Renal pelvis (tissue), 4 donors: Measurements from ENCODE around the gene FUT9. TPM values are rescaled to one million over a fixed set of nuclear protein-coding genes. Genes with fewer than 3 reads are reported as not detected.
"Not testable (repeated sequence)": the region's sequence is repeated elsewhere in the genome, so short reads cannot be mapped to it uniquely, and the experiment has no call there.

Experiments used
- DNase-seq: peaks from one replicate; pipeline ENCODE4 v3.0.0-alpha.2; 2013
- polyA plus RNA-seq, 3 donors: library from polyadenylated mRNA; unstranded; fragments of 120-200 nt; gene quantifications; one replicate each; pipeline ENCODE4 v1.2.1, GENCODE V29; 2013; ENCODE audit not compliant: insufficient read length in 3 of 3

Gene FUT9
- polyA plus RNA-seq, 3 donors, result 4.1 to 6.4 (median 5.7) TPM

DNA sequence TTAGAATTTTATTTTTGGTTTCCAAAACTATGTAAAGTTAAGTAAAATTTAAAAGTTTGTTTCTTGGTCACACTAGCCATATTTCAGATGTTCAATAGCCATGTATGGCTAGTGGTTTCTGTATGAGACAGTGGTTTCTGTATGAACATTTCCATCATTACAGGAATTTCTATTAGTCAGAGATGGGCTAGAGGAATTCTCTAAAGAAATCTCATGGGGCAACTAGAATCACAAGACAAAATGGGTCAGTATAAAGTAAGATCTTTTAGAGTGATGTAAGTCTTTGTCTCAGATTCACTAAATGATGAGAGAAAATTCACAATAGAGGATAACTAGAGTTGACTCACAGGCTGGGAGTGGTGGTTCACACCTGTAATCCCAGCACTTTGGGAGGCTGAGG is 149.0 kb downstream of the FUT9 start:
- DNase-seq, result no peak

- DNase-seq, result no peak
Measured at GRCh38 chr6:96171112-96171511, 155.3 kb downstream of the FUT9 start.

DNA sequence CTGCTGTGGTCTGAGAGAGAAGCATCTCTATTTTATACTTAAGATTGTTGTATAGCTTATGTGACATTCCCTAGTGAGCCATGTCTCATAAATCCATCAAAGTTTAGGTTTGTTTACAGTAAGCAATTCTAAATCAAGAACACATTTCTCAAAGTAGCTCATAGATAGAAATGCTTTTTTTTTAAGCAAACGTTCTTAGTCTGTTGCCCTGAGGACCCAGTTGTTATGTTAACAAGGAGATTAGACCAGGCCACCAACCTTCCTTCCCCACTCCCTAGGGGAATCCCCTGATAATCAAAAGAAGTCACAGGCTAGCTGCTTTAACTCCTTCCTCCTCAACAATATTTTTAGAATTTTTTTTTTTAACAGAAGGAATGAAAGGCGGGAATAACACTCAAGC is 169.0 kb downstream of the FUT9 start:
- no peak for DNase-seq

DNA sequence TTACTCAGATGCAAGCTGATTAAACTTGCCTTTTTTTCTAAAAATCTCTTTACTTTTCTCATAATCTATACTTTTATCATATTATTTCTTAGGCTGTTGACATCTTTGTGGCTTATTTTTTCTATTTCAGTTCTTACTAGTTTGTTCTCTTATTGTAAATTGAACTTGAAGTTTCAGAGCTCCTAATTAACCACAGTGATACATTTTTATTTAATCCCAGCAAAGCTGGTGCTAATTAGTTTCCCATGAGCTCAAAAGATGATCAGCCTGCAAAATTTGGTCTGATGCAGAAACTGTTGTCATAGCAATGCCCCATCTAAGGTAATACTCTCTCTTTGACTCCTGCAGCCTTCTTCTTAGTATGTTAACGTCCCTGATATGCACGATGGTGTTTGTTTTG is 170.3 kb downstream of the FUT9 start:
- DNase-seq, result no peak

DNA sequence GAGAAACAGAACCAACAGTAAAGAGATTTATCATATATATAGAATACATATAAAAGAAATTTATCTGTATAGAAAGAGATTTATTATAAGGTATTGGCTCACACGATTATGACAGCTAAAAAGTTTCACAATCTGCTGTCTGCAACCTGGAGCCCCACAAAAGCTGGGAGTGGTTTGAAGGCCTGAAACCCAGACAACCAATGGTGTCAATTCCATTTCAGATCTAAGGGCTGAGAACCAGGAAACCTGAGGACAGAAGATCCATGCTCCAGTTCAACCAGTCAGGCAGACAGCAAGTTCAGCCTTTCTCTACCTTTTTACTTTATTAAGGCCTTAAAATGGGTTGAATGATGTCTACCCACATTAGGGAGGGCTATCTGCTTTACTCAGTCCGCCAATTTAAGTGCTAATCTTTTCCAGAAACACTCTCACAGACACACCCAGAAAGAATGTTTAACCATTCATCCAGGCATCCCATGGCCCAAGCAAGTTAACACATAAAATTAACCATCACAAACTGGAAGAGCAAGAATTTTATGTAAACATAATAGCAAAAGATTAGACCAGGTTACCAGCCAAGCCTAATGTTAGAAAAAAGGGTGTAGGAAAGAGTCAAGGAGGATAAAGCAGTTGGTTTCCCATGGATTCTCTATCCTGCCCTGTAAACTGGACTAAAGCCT is 170.9 kb downstream of the FUT9 start:
- DNase-seq, result no peak

DNA sequence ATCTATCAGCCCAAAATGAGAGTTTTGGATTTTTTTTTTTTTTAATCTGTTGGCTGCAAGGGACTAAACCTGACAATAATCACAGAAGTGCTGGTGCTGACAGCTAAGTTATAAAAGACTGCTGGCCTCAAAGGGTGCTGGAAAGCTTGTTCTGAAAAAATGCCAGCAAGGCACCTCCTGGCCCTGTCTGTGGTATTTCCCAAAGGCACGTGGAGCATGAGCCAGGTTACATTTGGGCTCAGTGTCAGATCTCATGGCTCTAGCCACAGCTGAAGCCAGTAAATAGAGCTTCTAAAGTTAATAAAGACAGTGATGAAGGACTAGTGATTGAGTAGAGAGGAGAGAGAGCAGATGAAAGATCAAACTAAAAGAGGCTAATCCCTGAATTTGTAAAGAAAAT is 178.9 kb downstream of the FUT9 start:
- no peak for DNase-seq

- DNase-seq, result no peak
Measured at GRCh38 chr6:96195272-96195671, 179.5 kb downstream of the FUT9 start.

DNA sequence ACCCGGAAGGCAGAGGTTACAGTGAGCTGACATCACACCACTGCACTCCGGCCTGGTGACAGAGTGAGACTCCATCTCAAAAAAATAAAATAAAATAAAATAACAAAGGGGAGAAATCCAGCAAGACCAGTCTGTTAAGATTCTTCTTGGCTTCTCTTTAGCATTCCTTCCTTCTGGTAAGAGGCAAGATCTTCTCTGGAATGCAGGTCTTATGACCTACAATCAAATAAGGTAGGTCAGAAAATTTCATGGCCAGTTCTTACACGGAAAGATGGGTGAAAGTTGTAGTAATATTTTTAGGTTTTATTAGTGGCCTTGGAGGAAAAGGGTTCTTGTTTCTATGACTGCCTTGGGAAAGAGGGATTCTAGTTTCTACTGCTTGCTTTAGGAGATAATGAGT is 180.9 kb downstream of the FUT9 start:
- DNase-seq, result no peak

DNA sequence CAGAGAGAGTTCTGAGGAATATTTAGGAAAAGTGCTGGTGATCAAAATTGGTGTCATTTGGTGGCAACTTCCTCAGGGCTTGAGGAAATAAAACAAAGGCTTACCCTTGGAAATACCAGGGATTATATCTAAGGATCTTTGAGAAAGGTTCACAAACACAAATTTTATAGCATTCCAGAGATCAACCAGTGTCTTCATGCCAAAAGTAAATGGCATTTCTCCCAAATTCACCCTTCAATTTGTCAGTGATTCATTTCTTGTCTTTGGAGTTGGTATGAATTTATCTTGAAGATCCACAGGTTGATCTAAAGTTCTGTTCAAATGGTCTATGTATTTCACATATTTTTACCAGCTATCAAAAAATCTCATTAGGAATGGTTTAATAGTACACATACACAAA is 181.5 kb downstream of the FUT9 start:
- no peak for DNase-seq

DNA sequence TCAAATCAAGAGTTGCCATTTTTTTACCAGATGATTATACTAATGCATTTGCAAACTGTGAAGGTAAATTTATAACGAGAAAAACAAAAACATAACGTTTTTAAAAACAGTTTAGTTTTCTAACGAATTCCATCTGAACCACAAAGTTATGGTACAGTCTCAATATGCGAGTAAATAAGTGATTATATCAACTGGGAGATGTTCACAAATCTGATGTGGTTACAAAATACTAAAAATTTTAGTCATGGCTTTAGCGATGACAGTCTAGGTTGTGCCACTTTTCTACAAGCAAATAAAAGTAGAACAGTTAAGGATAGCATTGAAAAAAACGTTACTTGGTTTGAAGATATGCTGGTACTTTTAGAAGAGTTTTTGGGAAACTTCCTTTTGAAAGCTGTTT is 186.8 kb downstream of the FUT9 start:
- no peak for DNase-seq

GRCh38 chr6:96211341-96211740 is 195.6 kb downstream of the FUT9 start:
- DNase-seq, result no peak

- no peak for DNase-seq
Measured at GRCh38 chr6:96212066-96212465, 196.3 kb downstream of the FUT9 start.

- no peak for DNase-seq
Measured at GRCh38 chr6:96213784-96214183, 198.0 kb downstream of the FUT9 start.

GRCh38 chr6:96223695-96224094 is 207.9 kb downstream of the FUT9 start:
- no peak for DNase-seq

- DNase-seq, result no peak
Measured at GRCh38 chr6:96227135-96227534, 211.4 kb downstream of the FUT9 start.

- no peak for DNase-seq
Measured at GRCh38 chr6:96234444-96234843, 218.7 kb downstream of the FUT9 start.

GRCh38 chr6:96235927-96236326 is 220.2 kb downstream of the FUT9 start:
- DNase-seq, result no peak

- no peak for DNase-seq
Measured at GRCh38 chr6:96236471-96236870, 220.7 kb downstream of the FUT9 start.

DNA sequence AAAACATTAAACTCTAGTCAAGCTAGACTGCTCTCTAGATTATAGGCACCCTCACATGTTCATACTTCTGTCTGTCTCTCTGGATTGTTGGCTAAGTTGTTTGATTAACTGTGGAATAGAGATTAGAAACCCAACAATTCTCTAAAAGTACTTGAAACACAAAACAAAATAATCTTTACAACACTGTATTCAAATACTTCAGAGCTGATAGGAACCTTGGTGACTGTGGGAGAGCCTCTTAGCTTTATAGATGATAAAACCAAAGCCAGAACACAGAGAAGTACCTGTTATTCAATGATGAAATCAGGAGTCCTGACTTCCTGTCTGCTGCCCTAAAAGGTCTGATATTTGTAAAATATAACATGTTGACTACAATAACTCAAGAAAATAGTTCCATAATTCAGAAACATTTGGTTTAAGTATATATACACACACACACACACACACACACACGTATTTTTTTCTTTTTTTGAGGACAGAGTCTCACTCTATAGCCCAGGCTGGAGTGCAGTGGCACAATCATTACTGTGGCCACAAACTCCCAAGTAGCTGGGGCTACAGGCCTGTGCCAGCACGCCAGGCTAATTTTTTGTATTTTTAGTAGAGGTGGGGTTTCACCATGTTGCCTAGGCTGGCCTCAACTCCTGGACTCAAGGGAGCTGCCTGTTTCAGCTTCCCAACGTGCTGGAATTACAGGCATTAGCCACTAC is 222.0 kb downstream of the FUT9 start:
- DNase-seq, result no peak

GRCh38 chr6:96246563-96246962 is 230.8 kb downstream of the FUT9 start:
- DNase-seq, result no peak

GRCh38 chr6:96249755-96250154 is 234.0 kb downstream of the FUT9 start:
- DNase-seq, result no peak

- no peak for DNase-seq
Measured at GRCh38 chr6:96257751-96258150, 242.0 kb downstream of the FUT9 start.

- not testable (repeated sequence) for DNase-seq
Measured at GRCh38 chr6:96260787-96261430, 245.1 kb downstream of the FUT9 start.
